Liver (tissue), 3 donors: ENCODE data around the gene GPR39.

Source experiments
- CTCF ChIP-seq: fragments of 150-350 bp; IDR thresholded peaks from 2 replicates; pipeline ENCODE4 v1.5.1; 2017; ENCODE audit warnings: improper control_type of control experiment, low read depth, low read length; ENCODE audit not compliant: missing input control
- RAD21 ChIP-seq, 2 donors: IDR thresholded peaks; 2 replicates each; pipeline ENCODE4 v1.6.1; 2016; ENCODE audit warnings: antibody characterized with exemption in 2 of 2, mild to moderate bottlenecking in 2 of 2
- donor health status: healthy.
- donor health status: healthy.

GRCh38 chr2:132586101-132586511 is 169.5 kb downstream of the GPR39 start:
- TF ChIP-seq CTCF = no peak
- TF ChIP-seq RAD21 (IDR thresholded peaks at IDR 0.05) = no peak
